Measurements from ENCODE around the gene TIMM23. TPM values are rescaled to one million over a fixed set of nuclear protein-coding genes. Genes with fewer than 3 reads are reported as not detected.
"Not testable (repeated sequence)": the region's sequence is repeated elsewhere in the genome, so short reads cannot be mapped to it uniquely, and the experiment has no call there.

The TIMM23 gene, protein sequence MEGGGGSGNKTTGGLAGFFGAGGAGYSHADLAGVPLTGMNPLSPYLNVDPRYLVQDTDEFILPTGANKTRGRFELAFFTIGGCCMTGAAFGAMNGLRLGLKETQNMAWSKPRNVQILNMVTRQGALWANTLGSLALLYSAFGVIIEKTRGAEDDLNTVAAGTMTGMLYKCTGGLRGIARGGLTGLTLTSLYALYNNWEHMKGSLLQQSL
- total RNA-seq (2013; cell fraction: nucleolus; rRNA removed): 33.7 and 37.0 TPM in 2 replicates
- 116 and 139 TPM in 2 replicates for total RNA-seq (2014; rRNA removed)
- total RNA-seq (2014; rRNA removed; fragmentation: Illumina TruSeq; extraction: Trizol): 97.7 and 99.0 TPM in 2 replicates
- 85.5 and 90.0 TPM in 2 replicates for total RNA-seq (2021)
- polyA plus RNA-seq (2011; ENCODE audit: low read depth): 60.9 TPM
- polyA plus RNA-seq (2011; rRNA removed): 152 and 170 TPM in 2 replicates
- 81.2 and 104 TPM in 2 replicates for polyA plus RNA-seq (2011; cell fraction: cytosol; rRNA removed)
- 39.0 and 57.7 TPM in 2 replicates for polyA plus RNA-seq (2011; cell fraction: nucleus; rRNA removed)
- polyA plus RNA-seq (2012): 59.7 and 62.3 TPM in 2 replicates
- 127 and 139 TPM in 2 replicates for polyA plus RNA-seq (2014; fragmentation: Illumina TruSeq; extraction: Trizol)
- 100 to 1,000 TPM in 1 of 2 experiments, 10 to 100 TPM in 1; 99.3 to 110 TPM for polyA plus RNA-seq (2014; fragmentation: Nextera tagmentation; extraction: Ambion mirVana)
- polyA plus RNA-seq (2014; rRNA removed): 117 and 124 TPM in 2 replicates
- polyA plus RNA-seq (2016; fragmentation: Nextera tagmentation; extraction: Ambion mirVana): 100 to 1,000 TPM; 227 to 228 TPM
- polyA minus RNA-seq (2011; rRNA and poly(A)+ RNA removed): 63.2 and 84.1 TPM in 2 replicates
- 29.1 and 38.7 TPM in 2 replicates for polyA minus RNA-seq (2011; cell fraction: cytosol; rRNA and poly(A)+ RNA removed)
- polyA minus RNA-seq (2011; cell fraction: nucleus; rRNA and poly(A)+ RNA removed): 15.7 and 27.8 TPM in 2 replicates
- percentile 95 among the genes with signal in this experiment for Bru-seq, nascent RNA
- BruChase-seq, experiment 1, labeled RNA remaining after a 6-hour chase: percentile 89 among the genes with signal in this experiment
- BruChase-seq, experiment 2, labeled RNA remaining after a 2-hour chase: percentile 91 among the genes with signal in this experiment
- long read RNA-seq, experiment 1, transcript TIMM23-201 (7 exons, 1,222 nt): major isoform, 144 of 155 reads
- long read RNA-seq, experiment 1, partial matches to known transcripts: 2 of 155 reads
- long read RNA-seq, experiment 1, other reads (novel, unspliced or antisense): 9 of 155 reads
- long read RNA-seq, experiment 2, transcript TIMM23-201 (7 exons, 1,222 nt): major isoform, 200 of 240 reads
- long read RNA-seq, experiment 2, partial matches to known transcripts: 1 of 240 reads
- long read RNA-seq, experiment 2, other reads (novel, unspliced or antisense): 39 of 240 reads

DNA sequence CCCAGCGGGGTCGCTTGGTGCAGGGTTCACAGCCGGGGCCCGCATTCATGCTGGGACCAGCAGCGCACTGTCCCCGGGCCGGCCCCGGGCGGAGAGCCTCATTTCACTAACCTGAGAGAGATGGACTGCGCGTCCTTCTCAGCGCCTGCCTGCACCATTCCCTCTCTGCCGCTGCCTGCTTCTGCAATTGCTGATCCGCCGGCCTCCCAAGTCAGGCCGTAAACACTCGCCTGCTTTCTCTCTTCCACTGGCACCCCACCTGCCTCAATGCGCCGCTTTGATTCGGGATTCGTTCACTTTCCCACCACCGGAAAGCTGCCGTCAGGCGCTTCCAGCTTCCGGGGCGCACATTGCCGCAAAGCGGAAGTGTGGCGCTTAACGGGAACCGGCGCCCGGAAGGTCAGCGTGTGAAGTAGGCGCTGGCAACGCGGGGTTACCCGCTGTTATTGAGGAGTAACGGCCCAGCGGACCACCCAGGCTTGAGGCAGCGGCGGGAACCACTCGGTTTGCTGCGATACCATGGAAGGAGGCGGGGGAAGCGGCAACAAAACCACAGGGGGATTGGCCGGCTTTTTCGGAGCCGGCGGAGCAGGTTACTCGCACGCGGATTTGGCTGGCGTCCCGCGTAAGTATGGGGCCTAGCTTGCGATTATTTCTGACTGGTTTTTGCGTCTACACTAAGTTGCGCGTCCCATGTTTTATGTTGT lies at the start of gene TIMM23:
Gene TIMM23 (plus strand): TSS at position 384 of the 707 bp plus-strand sequence. CDS start 136 bp downstream, at position 520.
- in situ Hi-C loops (cut with MboI); H3K4me1 ChIP-seq (ENCODE audit: control insufficient read depth, insufficient read depth, low read length); FAIRE-seq; H4K20me1 ChIP-seq (ENCODE audit: control insufficient read depth, insufficient read depth); intact Hi-C loops (cut with micrococcal nuclease; ENCODE audit: unreplicated experiment); BruUV-seq (replicated peaks); H3K36me3 ChIP-seq (ENCODE audit: control insufficient read depth in 2 of 2, insufficient read depth in 2 of 2, low read length in 1 of 2); SMC1A ChIA-PET (ENCODE audit: uncharacterized antibody, unreplicated experiment); H3K27me3 ChIP-seq (replicated peaks in 1 of 2; ENCODE audit: control insufficient read depth in 2 of 2, insufficient read depth in 2 of 2, low read length in 1 of 2); H3K9me3 ChIP-seq (replicated peaks; ENCODE audit: control insufficient read depth, insufficient read depth, low read length): not testable (repeated sequence)
- H3K4me3 ChIP-seq: peak within 1 kb of the TSS; percentile 76
- WGBS (ENCODE audit: insufficient coverage, insufficient replicate concordance, low lambda C conversion rate, missing lambda C conversion rate): under 1% methylated on average over 58 of the region's 60 CpGs
- CTCF ChIA-PET: interaction anchor here (2.1 kb wide), 1 partner anchor 57 kb away, joined by 7 read pairs; no protein-coding TSS in a partner anchor
- POLR2A ChIA-PET: interaction anchor here (1.1 kb wide), 1 partner anchor 57 kb away, joined by 3 read pairs; no protein-coding TSS in a partner anchor
- RAD21 ChIA-PET (ENCODE audit: unreplicated experiment): interaction anchor here (1.0 to 1.9 kb wide), 2 partner anchors 52 to 57 kb away, joined by 3 to 4 read pairs; no protein-coding TSS in a partner anchor
- H3K9ac ChIP-seq (ENCODE audit: control insufficient read depth, insufficient read depth, low read length): peak within 1 kb of the TSS; percentile 75
- peak within 1 kb of the TSS; percentile 54 for H3K4me2 ChIP-seq (ENCODE audit: control insufficient read depth, insufficient read depth)
- peak; percentile 25 for DNase-seq (ENCODE audit: low read depth, low spot score)
- ATAC-seq: peak; percentile 89
- H3K27ac ChIP-seq (ENCODE audit: control insufficient read depth, insufficient read depth): peak within 1 kb of the TSS; percentile 69
- H3K79me2 ChIP-seq (ENCODE audit: control insufficient read depth, insufficient read depth, low read length): peaks cover 50% of the 10 kb centered on the region
- peak within 1 kb of the TSS; percentile 75 for H2AFZ ChIP-seq (ENCODE audit: control insufficient read depth, low read depth, low read length)
- TF ChIP-seq POLR2AphosphoS5 (IDR thresholded peaks at IDR 0.05; ENCODE audit: low read length): peak; percentile 75
- TF ChIP-seq NR2C1 (IDR thresholded peaks at IDR 0.05): peak; percentile 90
- TF ChIP-seq, protein P1, sequence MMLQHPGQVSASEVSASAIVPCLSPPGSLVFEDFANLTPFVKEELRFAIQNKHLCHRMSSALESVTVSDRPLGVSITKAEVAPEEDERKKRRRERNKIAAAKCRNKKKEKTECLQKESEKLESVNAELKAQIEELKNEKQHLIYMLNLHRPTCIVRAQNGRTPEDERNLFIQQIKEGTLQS (IDR thresholded peaks at IDR 0.05; ENCODE audit: borderline replicate concordance, extremely low read depth, low read depth, low read length): peak; percentile 76; the same call in 1 of the 2 replicates
- peak; percentile 55; the same call in 1 of the 2 replicates for TF ChIP-seq CREM (IDR thresholded peaks at IDR 0.05; ENCODE audit: low read depth)
- TF ChIP-seq, protein P2, sequence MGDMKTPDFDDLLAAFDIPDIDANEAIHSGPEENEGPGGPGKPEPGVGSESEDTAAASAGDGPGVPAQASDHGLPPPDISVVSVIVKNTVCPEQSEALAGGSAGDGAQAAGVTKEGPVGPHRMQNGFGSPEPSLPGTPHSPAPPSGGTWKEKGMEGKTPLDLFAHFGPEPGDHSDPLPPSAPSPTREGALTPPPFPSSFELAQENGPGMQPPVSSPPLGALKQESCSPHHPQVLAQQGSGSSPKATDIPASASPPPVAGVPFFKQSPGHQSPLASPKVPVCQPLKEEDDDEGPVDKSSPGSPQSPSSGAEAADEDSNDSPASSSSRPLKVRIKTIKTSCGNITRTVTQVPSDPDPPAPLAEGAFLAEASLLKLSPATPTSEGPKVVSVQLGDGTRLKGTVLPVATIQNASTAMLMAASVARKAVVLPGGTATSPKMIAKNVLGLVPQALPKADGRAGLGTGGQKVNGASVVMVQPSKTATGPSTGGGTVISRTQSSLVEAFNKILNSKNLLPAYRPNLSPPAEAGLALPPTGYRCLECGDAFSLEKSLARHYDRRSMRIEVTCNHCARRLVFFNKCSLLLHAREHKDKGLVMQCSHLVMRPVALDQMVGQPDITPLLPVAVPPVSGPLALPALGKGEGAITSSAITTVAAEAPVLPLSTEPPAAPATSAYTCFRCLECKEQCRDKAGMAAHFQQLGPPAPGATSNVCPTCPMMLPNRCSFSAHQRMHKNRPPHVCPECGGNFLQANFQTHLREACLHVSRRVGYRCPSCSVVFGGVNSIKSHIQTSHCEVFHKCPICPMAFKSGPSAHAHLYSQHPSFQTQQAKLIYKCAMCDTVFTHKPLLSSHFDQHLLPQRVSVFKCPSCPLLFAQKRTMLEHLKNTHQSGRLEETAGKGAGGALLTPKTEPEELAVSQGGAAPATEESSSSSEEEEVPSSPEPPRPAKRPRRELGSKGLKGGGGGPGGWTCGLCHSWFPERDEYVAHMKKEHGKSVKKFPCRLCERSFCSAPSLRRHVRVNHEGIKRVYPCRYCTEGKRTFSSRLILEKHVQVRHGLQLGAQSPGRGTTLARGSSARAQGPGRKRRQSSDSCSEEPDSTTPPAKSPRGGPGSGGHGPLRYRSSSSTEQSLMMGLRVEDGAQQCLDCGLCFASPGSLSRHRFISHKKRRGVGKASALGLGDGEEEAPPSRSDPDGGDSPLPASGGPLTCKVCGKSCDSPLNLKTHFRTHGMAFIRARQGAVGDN (IDR thresholded peaks at IDR 0.05): peak; percentile 17; the same call in 1 of the 2 replicates
- TF ChIP-seq TAF1 (IDR thresholded peaks at IDR 0.05; ENCODE audit: borderline replicate concordance, low read depth, low read length): peak; percentile 71; the same call in 1 of the 2 replicates
- TF ChIP-seq IKZF2 (IDR thresholded peaks at IDR 0.05): peak in 1 of 2 experiments; percentile 29; a peak in 1 of 4 replicates
- peak; percentile 45; the same call in 1 of the 2 replicates for TF ChIP-seq SPI1 (IDR thresholded peaks at IDR 0.05; ENCODE audit: borderline replicate concordance, insufficient read depth, low read depth, low read length)
- TF ChIP-seq SIN3A (IDR thresholded peaks at IDR 0.05; ENCODE audit: low read depth, low read length): 0 out of 2 replicates have a peak, but pooled peaks have one; percentile 61
- peak; percentile 24; the same call in 1 of the 2 replicates for TF ChIP-seq RUNX3 (IDR thresholded peaks at IDR 0.05; ENCODE audit: low read length)
